T-helper 2 cell treated with Interferon-gamma antibody and Interleukin-4, amounts not matched to agents 5 μg/mL and 100 μg/mL, for 36 hours (primary cell): ENCODE data around the gene SCO2.
"Not testable (repeated sequence)": the region's sequence is repeated elsewhere in the genome, so short reads cannot be mapped to it uniquely, and the experiment has no call there.

Source experiments
- DNase-seq: peaks from one replicate; pipeline ENCODE4 v3.0.0; 2021; ENCODE audit warnings: low spot score
- H3K27ac Mint-ChIP-seq: one replicate; pipeline ENCODE4 v1.8.0; 2021; ENCODE audit warnings: mild to moderate bottlenecking, mixed read lengths
- H3K27me3 Mint-ChIP-seq: one replicate; pipeline ENCODE4 v1.8.0; 2021; ENCODE audit warnings: low read depth, mixed read lengths
- H3K36me3 Mint-ChIP-seq: one replicate; pipeline ENCODE4 v1.8.0; 2021; ENCODE audit warnings: low read depth, mixed read lengths
- H3K4me1 Mint-ChIP-seq: one replicate; pipeline ENCODE4 v1.8.0; 2021; ENCODE audit warnings: low read depth, mixed read lengths
- H3K4me3 Mint-ChIP-seq: one replicate; pipeline ENCODE4 v1.8.0; 2022; ENCODE audit warnings: mild to moderate bottlenecking, moderate library complexity, mixed read lengths
- H3K9me3 Mint-ChIP-seq: one replicate; pipeline ENCODE4 v1.8.0; 2021; ENCODE audit warnings: mixed read lengths

The SCO2 gene

GRCh38 chr22:50523458-50523805 lies 2.0 kb downstream of the SCO2 start:
- H3K27me3 Mint-ChIP-seq: no peaks in the 10 kb centered on the region
- peaks cover 25% of the 10 kb centered on the region for H3K4me1 Mint-ChIP-seq
- H3K36me3 Mint-ChIP-seq: peaks cover 35% of the 10 kb centered on the region
- peak overlapping the region; percentile 31 for H3K27ac Mint-ChIP-seq
- H3K4me3 Mint-ChIP-seq: no peak overlapping the region
- no peaks in the 10 kb centered on the region for H3K9me3 Mint-ChIP-seq
- DNase-seq: no peak

GRCh38 chr22:50522806-50523438 lies 2.5 kb downstream of the SCO2 start:
- no peak overlapping the region for H3K27ac Mint-ChIP-seq
- no peaks in the 10 kb centered on the region for H3K9me3 Mint-ChIP-seq
- peaks cover 22% of the 10 kb centered on the region for H3K4me1 Mint-ChIP-seq
- no peaks in the 10 kb centered on the region for H3K27me3 Mint-ChIP-seq
- H3K36me3 Mint-ChIP-seq: peaks cover 33% of the 10 kb centered on the region
- no peak for DNase-seq
- H3K4me3 Mint-ChIP-seq: no peak overlapping the region

- Mint-ChIP-seq H3K4me3 (no peak overlapping the region), H3K9me3 (no peaks in the 10 kb centered on the region), H3K4me1 (peaks cover 15% of the 10 kb centered on the region), H3K27ac (no peak overlapping the region), H3K36me3 (peaks cover 32% of the 10 kb centered on the region), H3K27me3 (no peaks in the 10 kb centered on the region)
- no peak for DNase-seq
Observed at GRCh38 chr22:50522208-50522805, 3.1 kb downstream of the SCO2 start.

- Mint-ChIP-seq H3K27me3 (no peaks in the 10 kb centered on the region), H3K4me3 (no peak overlapping the region), H3K36me3 (peaks cover 28% of the 10 kb centered on the region), H3K4me1 (peaks cover 9% of the 10 kb centered on the region), H3K27ac (no peak overlapping the region), H3K9me3 (no peaks in the 10 kb centered on the region)
- no peak for DNase-seq
Observed at GRCh38 chr22:50521710-50522109, 3.7 kb downstream of the SCO2 start.

- H3K27ac Mint-ChIP-seq: no peak overlapping the region
- H3K36me3 Mint-ChIP-seq: peaks cover 28% of the 10 kb centered on the region
- H3K4me1 Mint-ChIP-seq: peaks cover 8% of the 10 kb centered on the region
- H3K4me3 Mint-ChIP-seq: no peak overlapping the region
- no peaks in the 10 kb centered on the region for H3K9me3 Mint-ChIP-seq
- no peaks in the 10 kb centered on the region for H3K27me3 Mint-ChIP-seq
- no peak for DNase-seq
Observed at GRCh38 chr22:50520826-50521453, 4.5 kb downstream of the SCO2 start.

GRCh38 chr22:50520184-50520583 lies 5.2 kb downstream of the SCO2 start:
- peaks cover 30% of the 10 kb centered on the region for H3K36me3 Mint-ChIP-seq
- H3K4me3 Mint-ChIP-seq, H3K9me3 Mint-ChIP-seq, H3K27ac Mint-ChIP-seq, H3K27me3 Mint-ChIP-seq, H3K4me1 Mint-ChIP-seq, DNase-seq: not testable (repeated sequence)

- no peak for DNase-seq
- Mint-ChIP-seq H3K27me3 (no peaks in the 10 kb centered on the region), H3K4me3 (no peak overlapping the region), H3K4me1 (peaks cover 2% of the 10 kb centered on the region), H3K9me3 (no peaks in the 10 kb centered on the region), H3K27ac (no peak overlapping the region), H3K36me3 (peaks cover 31% of the 10 kb centered on the region)
Observed at GRCh38 chr22:50519151-50519550, 6.2 kb downstream of the SCO2 start.

GRCh38 chr22:50518606-50519005 lies 6.8 kb downstream of the SCO2 start:
- Mint-ChIP-seq H3K9me3 (no peaks in the 10 kb centered on the region), H3K27ac (no peak overlapping the region), H3K27me3 (no peaks in the 10 kb centered on the region), H3K4me1 (peaks cover 3% of the 10 kb centered on the region), H3K4me3 (no peak overlapping the region), H3K36me3 (peaks cover 31% of the 10 kb centered on the region)
- no peak for DNase-seq

- H3K36me3 Mint-ChIP-seq: peaks cover 26% of the 10 kb centered on the region
Observed at GRCh38 chr22:50517495-50518260, 7.7 kb downstream of the SCO2 start.

GRCh38 chr22:50516891-50517290 lies 8.5 kb downstream of the SCO2 start:
- peaks cover 6% of the 10 kb centered on the region for H3K4me1 Mint-ChIP-seq
- no peaks in the 10 kb centered on the region for H3K27me3 Mint-ChIP-seq
- H3K27ac Mint-ChIP-seq: no peak overlapping the region
- H3K9me3 Mint-ChIP-seq: no peaks in the 10 kb centered on the region
- peaks cover 32% of the 10 kb centered on the region for H3K36me3 Mint-ChIP-seq
- no peak overlapping the region for H3K4me3 Mint-ChIP-seq
- DNase-seq: no peak

More at GRCh38 chr22:50517495-50518260, 7.7 kb downstream of the SCO2 start:
- DNase-seq: no peak
- H3K9me3 Mint-ChIP-seq: no peaks in the 10 kb centered on the region
- peaks cover 6% of the 10 kb centered on the region for H3K4me1 Mint-ChIP-seq
- no peaks in the 10 kb centered on the region for H3K27me3 Mint-ChIP-seq
- no peak overlapping the region for H3K4me3 Mint-ChIP-seq
- no peak overlapping the region for H3K27ac Mint-ChIP-seq

- Mint-ChIP-seq H3K4me3 (no peak overlapping the region), H3K9me3 (no peaks in the 10 kb centered on the region), H3K4me1 (peaks cover 6% of the 10 kb centered on the region), H3K36me3 (peaks cover 32% of the 10 kb centered on the region), H3K27ac (no peak overlapping the region), H3K27me3 (no peaks in the 10 kb centered on the region)
- no peak for DNase-seq
Observed at GRCh38 chr22:50516068-50516467, 9.3 kb downstream of the SCO2 start.

- H3K27me3 Mint-ChIP-seq: no peaks in the 10 kb centered on the region
- H3K4me1 Mint-ChIP-seq: peaks cover 17% of the 10 kb centered on the region
- peaks cover 26% of the 10 kb centered on the region for H3K36me3 Mint-ChIP-seq
- DNase-seq: no peak
- no peak overlapping the region for H3K4me3 Mint-ChIP-seq
- H3K27ac Mint-ChIP-seq: no peak overlapping the region
- H3K9me3 Mint-ChIP-seq: no peaks in the 10 kb centered on the region
Observed at GRCh38 chr22:50513175-50513574, 12.2 kb downstream of the SCO2 start.

- peaks cover 19% of the 10 kb centered on the region for H3K36me3 Mint-ChIP-seq
- peak overlapping the region; percentile 93 for H3K4me3 Mint-ChIP-seq
- no peaks in the 10 kb centered on the region for H3K9me3 Mint-ChIP-seq
- peaks cover 15% of the 10 kb centered on the region for H3K4me1 Mint-ChIP-seq
- H3K27ac Mint-ChIP-seq: peak overlapping the region; percentile 95
- H3K27me3 Mint-ChIP-seq: no peaks in the 10 kb centered on the region
- no peak for DNase-seq
Observed at GRCh38 chr22:50508897-50509296, 16.5 kb downstream of the SCO2 start.
